Effector memory CD4-positive, alpha-beta T cell (primary cell): ENCODE data around the gene MYH10.

Experiments
- DNase-seq, 3 donors: peaks; one replicate each; pipeline ENCODE4 v3.0.0-alpha.2; 2020
- H3K27ac ChIP-seq: 2 replicates; pipeline ENCODE4 v1.7.0; 2013; ENCODE audit warnings: mild to moderate bottlenecking, low read length, moderate library complexity; ENCODE audit not compliant: insufficient read depth, poor library complexity, severe bottlenecking
- H3K27me3 ChIP-seq: replicated peaks from 2 replicates; pipeline ENCODE4 v1.7.0; 2013; ENCODE audit warnings: mild to moderate bottlenecking, low read length; ENCODE audit not compliant: insufficient read depth, control insufficient read depth, poor library complexity, severe bottlenecking
- H3K36me3 ChIP-seq: 2 replicates; pipeline ENCODE4 v1.7.0; 2013; ENCODE audit warnings: mild to moderate bottlenecking, low read length, moderate library complexity; ENCODE audit not compliant: control insufficient read depth, insufficient read depth
- H3K4me1 ChIP-seq: 2 replicates; pipeline ENCODE4 v1.7.0; 2013; ENCODE audit warnings: low read length, mild to moderate bottlenecking; ENCODE audit not compliant: control insufficient read depth, insufficient read depth, poor library complexity, severe bottlenecking
- H3K4me3 ChIP-seq: 2 replicates; pipeline ENCODE4 v1.7.0; 2013; ENCODE audit warnings: low read length, low read depth, mild to moderate bottlenecking; ENCODE audit not compliant: insufficient read depth, poor library complexity, severe bottlenecking
- H3K9me3 ChIP-seq: 2 replicates; pipeline ENCODE4 v1.7.0; 2013; ENCODE audit warnings: mild to moderate bottlenecking, low read length, moderate library complexity; ENCODE audit not compliant: control insufficient read depth

The MYH10 gene

GRCh38 chr17:8503807-8504206, 126.7 kb downstream of the MYH10 start:
- Histone ChIP-seq H3K4me1 (no peaks in the 10 kb centered on the region), H3K27me3 (no peaks in the 10 kb centered on the region), H3K36me3 (no peaks in the 10 kb centered on the region), H3K27ac (no peak overlapping the region), H3K9me3 (no peaks in the 10 kb centered on the region), H3K4me3 (no peak overlapping the region)
- no peak for DNase-seq

DNA sequence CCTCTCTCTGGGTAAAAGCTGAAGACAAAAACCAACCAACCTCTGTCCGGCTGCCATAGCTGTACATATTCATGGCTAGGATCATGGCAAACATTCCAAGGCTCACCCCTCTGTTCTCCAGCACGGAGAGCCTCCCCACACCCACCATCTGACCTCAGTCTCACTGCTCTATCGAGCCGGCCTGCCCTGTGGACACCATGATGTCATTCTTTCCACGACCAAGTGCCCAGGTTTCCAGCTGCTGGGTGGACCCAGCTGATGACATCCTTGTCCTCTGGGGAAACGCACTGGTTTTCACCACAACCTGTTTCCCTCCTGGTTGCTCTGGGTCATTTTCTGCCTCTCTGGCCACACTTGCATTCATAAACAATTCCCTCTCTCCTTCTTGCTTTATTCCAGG, 127.2 kb downstream of the MYH10 start:
- Histone ChIP-seq H3K4me1 (no peaks in the 10 kb centered on the region), H3K27me3 (no peaks in the 10 kb centered on the region), H3K9me3 (no peaks in the 10 kb centered on the region), H3K4me3 (no peak overlapping the region), H3K27ac (no peak overlapping the region), H3K36me3 (no peaks in the 10 kb centered on the region)
- no peak for DNase-seq

GRCh38 chr17:8502126-8502525, 128.4 kb downstream of the MYH10 start:
- no peaks in the 10 kb centered on the region for H3K9me3 ChIP-seq
- H3K4me1 ChIP-seq: no peaks in the 10 kb centered on the region
- no peaks in the 10 kb centered on the region for H3K36me3 ChIP-seq
- DNase-seq: no peak
- no peak overlapping the region for H3K27ac ChIP-seq
- H3K27me3 ChIP-seq: no peaks in the 10 kb centered on the region
- no peak overlapping the region for H3K4me3 ChIP-seq

DNA sequence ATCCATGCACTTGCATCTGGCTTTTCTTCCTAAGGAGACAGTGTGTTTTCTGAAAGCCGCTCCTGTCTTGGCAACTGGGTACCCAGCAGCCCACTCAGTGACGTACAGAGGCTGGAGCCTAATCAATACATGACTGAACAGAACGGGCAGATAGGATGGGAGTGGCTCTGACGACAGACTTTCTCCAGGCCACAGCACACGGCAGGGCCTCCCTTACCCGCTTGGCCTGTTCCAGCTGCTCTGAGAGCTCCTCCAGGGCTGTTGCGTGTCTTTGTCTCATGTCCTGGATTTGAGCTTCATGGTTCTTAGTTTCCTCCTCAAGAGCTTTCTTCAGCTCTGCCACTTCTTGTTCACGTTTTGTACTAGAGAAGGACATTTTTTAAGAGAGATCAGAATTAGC, 129.9 kb downstream of the MYH10 start:
- no peak for DNase-seq
- no peaks in the 10 kb centered on the region for H3K27me3 ChIP-seq
- no peak overlapping the region for H3K4me3 ChIP-seq
- H3K27ac ChIP-seq: no peak overlapping the region
- H3K36me3 ChIP-seq: no peaks in the 10 kb centered on the region
- no peaks in the 10 kb centered on the region for H3K4me1 ChIP-seq
- H3K9me3 ChIP-seq: no peaks in the 10 kb centered on the region

DNA sequence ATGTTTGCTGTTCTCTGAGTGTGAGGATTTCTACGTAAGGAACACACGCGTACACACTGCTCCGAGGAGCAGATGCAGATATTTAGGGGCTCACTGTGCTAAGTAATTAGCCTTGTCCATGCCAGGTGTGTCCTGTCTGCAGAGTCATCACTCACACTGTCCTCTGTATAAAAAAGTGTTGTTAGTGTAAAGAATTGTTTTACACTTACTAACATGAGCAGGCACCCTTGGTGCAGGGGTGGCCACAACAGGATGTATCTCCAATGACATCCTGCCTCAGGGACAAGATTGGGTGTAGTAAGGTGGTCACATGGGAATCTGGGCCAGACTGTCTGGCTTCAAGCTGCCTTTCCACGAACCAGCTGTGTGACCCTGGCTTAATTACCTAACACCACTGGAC, 130.9 kb downstream of the MYH10 start:
- Histone ChIP-seq H3K4me3 (no peak overlapping the region), H3K27me3 (no peaks in the 10 kb centered on the region), H3K36me3 (no peaks in the 10 kb centered on the region), H3K9me3 (no peaks in the 10 kb centered on the region), H3K27ac (no peak overlapping the region), H3K4me1 (no peaks in the 10 kb centered on the region)
- no peak for DNase-seq

DNA sequence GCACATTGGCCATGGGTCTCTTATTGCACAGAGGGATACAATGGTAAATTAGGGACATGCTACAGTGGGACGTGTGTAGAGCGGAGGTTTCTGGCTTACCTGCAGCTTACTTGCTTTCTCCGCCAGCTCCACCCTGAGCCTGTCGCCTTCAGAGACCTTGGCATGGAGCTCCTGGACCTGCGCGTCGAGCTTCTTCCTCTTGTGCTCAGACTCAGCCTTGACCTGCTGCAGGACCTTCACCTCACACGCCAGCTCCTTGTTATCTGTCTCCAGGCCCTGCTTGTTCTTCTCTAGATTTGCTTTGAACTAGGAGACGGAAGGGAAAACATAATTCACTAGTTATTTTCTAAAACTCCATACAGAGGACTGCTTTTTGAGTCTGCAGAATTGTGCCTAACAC, 131.4 kb downstream of the MYH10 start:
- Histone ChIP-seq H3K27ac (no peak overlapping the region), H3K4me1 (no peaks in the 10 kb centered on the region), H3K27me3 (no peaks in the 10 kb centered on the region), H3K36me3 (no peaks in the 10 kb centered on the region), H3K9me3 (no peaks in the 10 kb centered on the region), H3K4me3 (no peak overlapping the region)
- no peak for DNase-seq

- no peaks in the 10 kb centered on the region for H3K9me3 ChIP-seq
- H3K27me3 ChIP-seq: no peaks in the 10 kb centered on the region
- no peak overlapping the region for H3K4me3 ChIP-seq
- H3K4me1 ChIP-seq: no peaks in the 10 kb centered on the region
- no peak overlapping the region for H3K27ac ChIP-seq
- DNase-seq: no peak
- no peaks in the 10 kb centered on the region for H3K36me3 ChIP-seq
These were observed 134.4 kb downstream of the MYH10 start for GRCh38 chr17:8496081-8496480.

- no peaks in the 10 kb centered on the region for H3K27me3 ChIP-seq
- H3K36me3 ChIP-seq: no peaks in the 10 kb centered on the region
- no peak overlapping the region for H3K27ac ChIP-seq
- no peaks in the 10 kb centered on the region for H3K9me3 ChIP-seq
- H3K4me1 ChIP-seq: no peaks in the 10 kb centered on the region
- DNase-seq: no peak
- H3K4me3 ChIP-seq: no peak overlapping the region
These were observed 135.9 kb downstream of the MYH10 start for GRCh38 chr17:8494506-8495111.

DNA sequence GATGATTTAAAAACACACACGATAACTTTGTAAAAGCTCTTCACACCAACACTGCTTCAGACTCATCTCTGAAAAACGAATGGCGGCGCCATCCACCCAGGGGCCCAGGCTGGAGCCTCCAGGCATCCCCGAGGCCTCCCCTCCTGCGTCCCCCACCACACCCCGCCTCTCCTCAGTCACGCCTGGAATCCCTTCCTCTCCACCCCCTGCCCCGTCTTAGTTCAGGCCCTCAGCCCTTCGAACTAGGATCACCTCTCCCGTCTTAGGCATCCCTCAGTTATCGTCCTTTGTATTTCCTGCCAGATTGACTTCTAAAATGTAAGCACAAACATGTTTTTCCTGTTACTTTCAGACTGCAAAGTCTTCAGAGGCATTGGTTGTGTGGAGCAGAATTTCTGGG, 136.5 kb downstream of the MYH10 start:
- Histone ChIP-seq H3K4me1 (no peaks in the 10 kb centered on the region), H3K36me3 (no peaks in the 10 kb centered on the region), H3K27ac (no peak overlapping the region), H3K4me3 (no peak overlapping the region), H3K9me3 (no peaks in the 10 kb centered on the region), H3K27me3 (no peaks in the 10 kb centered on the region)
- DNase-seq: no peak

GRCh38 chr17:8492121-8492520, 138.4 kb downstream of the MYH10 start:
- Histone ChIP-seq H3K27ac (no peak overlapping the region), H3K4me3 (no peak overlapping the region), H3K9me3 (no peaks in the 10 kb centered on the region), H3K36me3 (no peaks in the 10 kb centered on the region), H3K27me3 (no peaks in the 10 kb centered on the region), H3K4me1 (no peaks in the 10 kb centered on the region)
- no peak for DNase-seq
